H1 (cell line): ENCODE results near the gene CCDC116. TPM values are rescaled to one million over a fixed set of nuclear protein-coding genes. Genes with fewer than 3 reads are reported as not detected.

ENCODE experiments used
- RFX5 ChIP-seq: IDR thresholded peaks from 2 replicates; pipeline ENCODE4 v1.6.1; 2011; ENCODE audit warnings: low read depth, low read length, improper control_type of control experiment, borderline replicate concordance
- ZNF274 ChIP-seq: IDR thresholded peaks from 2 replicates; pipeline ENCODE4 v1.7.0; 2012; ENCODE audit warnings: low read length, borderline replicate concordance; ENCODE audit errors: extremely low read depth
- polyA plus RNA-seq, 7 experiments: library from polyadenylated mRNA; depleted of rRNA in 3 of 7; stranded (reverse) in 5 of 7; unstranded in 2 of 7; fragments of >200 nt in 5 of 7; fragments of 200-250 nt in 2 of 7; gene quantifications; 1 replicate in 5 of 7; 2 replicates in 1 of 7; 4 replicates in 1 of 7; pipeline versions ENCODE4 v1.2.1 to v1.2.3, GENCODE V29; 2011 to 2013; ENCODE audit warnings: missing spikeins in 2 of 7, mixed read lengths in 2 of 7
- total RNA-seq: library from RNA; stranded (reverse); fragmentation: NEBNext Ultra II Directional; extraction: Animal tissue kit (Norgen Biotek cat#: 25700); gene quantifications from 2 replicates; pipeline ENCODE4 v1.2.1, GENCODE V29; 2021

The CCDC116 gene
- total and polyA plus RNA-seq, 2 of the 8 experiments (the other 6 are each of a cell fraction or from before 2014, with no cell fraction given), result 0.08 TPM; not detected in 1

DNA sequence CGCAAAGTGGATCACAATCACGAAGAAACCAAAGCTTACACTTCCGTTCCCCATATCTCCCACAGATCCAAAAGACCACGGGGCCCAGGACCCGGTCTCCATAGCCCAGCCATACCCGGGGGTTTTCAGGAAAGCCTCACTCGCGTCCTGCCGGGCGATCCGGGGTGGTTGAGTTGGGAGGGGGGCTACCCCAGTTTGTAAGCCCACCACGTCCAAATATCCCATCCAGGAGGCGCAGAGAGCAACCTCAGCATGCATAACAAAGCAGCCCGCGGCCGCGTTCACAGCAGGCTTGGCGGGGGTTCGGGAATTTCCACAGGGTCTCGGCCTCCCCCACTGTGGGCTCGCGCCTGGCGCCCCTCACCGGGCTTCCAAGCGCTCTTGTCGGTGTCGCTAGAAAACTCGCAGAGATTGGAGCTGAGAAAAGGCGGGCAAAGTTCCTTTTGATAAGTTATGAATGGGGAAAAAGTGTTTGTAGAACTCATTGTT, 19.0 kb downstream of the CCDC116 start (continued):
- TF ChIP-seq ZNF274 (no peak), RFX5 (no peak)
